ENCODE results near the gene KIRREL2.
"Not testable (repeated sequence)": the region's sequence is repeated elsewhere in the genome, so short reads cannot be mapped to it uniquely, and the experiment has no call there.

Gene KIRREL2

DNA sequence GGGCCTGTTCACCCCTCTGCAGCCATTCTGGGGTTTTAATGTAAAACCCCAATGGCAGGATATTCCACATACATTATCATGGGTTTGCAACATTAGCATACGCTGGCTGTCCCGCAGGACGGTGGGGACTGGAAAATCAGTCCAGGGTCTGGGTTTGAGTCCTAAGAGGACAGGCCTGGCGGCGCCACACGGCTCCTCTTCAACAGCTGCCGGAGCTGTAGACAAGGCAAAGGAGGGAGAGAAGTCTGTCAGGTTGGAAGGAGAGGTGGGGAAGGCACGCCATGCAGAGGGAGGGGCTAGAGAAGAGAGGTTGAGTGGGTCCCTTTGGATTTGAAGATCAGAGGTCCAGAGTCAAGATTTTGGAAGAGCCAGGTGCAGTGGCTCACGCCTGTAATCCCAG is 31.7 kb downstream of the KIRREL2 start:
- no peak overlapping the region for H3K4me3 Mint-ChIP-seq
- no peaks in the 10 kb centered on the region for H3K9me3 Mint-ChIP-seq
- peaks cover 19% of the 10 kb centered on the region for H3K27me3 Mint-ChIP-seq (ENCODE audit: low read depth, poor library complexity)
- no peak for TF ChIP-seq CTCF (IDR thresholded peaks at IDR 0.05)
- no peak overlapping the region for H3K27ac Mint-ChIP-seq
- no peak for DNase-seq
- H3K36me3 Mint-ChIP-seq (ENCODE audit: low read depth): peaks cover 35% of the 10 kb centered on the region
- H3K4me1 Mint-ChIP-seq: no peaks in the 10 kb centered on the region

DNA sequence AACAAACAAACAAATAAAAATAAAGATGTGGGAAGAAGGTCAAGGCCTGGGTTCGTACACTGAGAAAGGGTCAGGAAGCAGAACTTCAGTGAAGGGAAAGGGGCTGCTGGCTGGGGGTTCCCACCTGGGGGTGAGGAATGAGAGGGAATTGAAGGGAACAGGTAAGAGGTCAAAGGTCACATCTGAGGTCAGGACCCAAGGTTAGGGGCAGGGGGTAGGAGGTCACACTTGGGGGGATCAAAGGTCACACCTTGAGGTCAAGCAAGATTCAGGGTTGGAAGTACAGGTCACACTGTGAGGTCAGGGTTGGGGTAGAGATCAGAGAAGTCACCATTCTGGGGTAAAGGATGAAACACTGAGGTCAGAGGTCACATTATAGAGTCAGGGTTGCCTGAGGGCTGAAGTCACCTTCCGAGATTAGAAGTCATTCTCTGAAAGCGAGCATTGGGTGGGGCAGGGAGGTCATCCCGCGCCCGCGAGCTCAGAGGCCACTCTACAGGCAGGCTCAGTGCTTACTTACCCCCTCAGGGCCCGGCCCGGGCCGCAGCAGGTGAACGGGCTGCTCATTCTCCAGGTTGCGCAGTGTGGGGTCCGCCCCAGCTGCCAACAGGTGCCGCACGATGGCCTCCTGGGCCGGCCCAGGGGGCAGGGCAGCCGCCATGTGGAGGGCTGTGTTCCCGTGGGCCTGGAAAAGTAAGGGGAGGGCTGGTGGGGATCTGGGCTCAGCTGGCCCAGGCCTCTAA is 32.8 kb downstream of the KIRREL2 start:
- Mint-ChIP-seq H3K27ac (no peak overlapping the region), H3K36me3 (ENCODE audit: low read depth) (peaks cover 35% of the 10 kb centered on the region), H3K4me3 (no peak overlapping the region), H3K4me1 (no peaks in the 10 kb centered on the region), H3K27me3 (ENCODE audit: low read depth, poor library complexity) (peaks cover 13% of the 10 kb centered on the region), H3K9me3 (no peaks in the 10 kb centered on the region)
- no peak for TF ChIP-seq CTCF (IDR thresholded peaks at IDR 0.05)
- DNase-seq: no peak

GRCh38 chr19:35890113-35890650 is 33.5 kb downstream of the KIRREL2 start:
- peaks cover 35% of the 10 kb centered on the region for H3K36me3 Mint-ChIP-seq (ENCODE audit: low read depth)
- TF ChIP-seq CTCF (IDR thresholded peaks at IDR 0.05): no peak

DNA sequence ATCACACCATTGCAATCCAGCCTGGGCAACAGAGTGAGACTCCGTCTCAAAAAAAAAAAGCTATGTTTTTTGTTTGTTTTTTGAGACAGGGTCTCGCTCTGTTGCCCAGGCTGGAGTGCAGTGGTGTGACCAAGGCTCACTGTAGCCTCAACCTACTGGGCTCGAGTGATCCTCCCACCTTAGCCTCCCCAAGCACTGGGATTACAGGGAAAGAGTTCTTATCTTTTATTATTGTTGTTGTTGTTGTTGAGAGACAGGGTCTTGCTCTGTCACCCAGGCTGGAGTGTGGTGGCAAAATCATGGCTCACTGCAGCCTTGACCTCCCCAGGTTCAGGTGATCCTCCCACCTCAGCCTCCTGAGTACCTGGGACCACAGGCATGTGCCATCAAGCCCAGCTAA is 35.1 kb downstream of the KIRREL2 start:
- peaks cover 41% of the 10 kb centered on the region for H3K36me3 Mint-ChIP-seq (ENCODE audit: low read depth)
- DNase-seq; H3K4me3 Mint-ChIP-seq; H3K9me3 Mint-ChIP-seq; H3K4me1 Mint-ChIP-seq; H3K27me3 Mint-ChIP-seq (ENCODE audit: low read depth, poor library complexity); H3K27ac Mint-ChIP-seq: not testable (repeated sequence)

More at GRCh38 chr19:35890113-35890650, 33.5 kb downstream of the KIRREL2 start:
- no peak overlapping the region for H3K4me3 Mint-ChIP-seq
- no peaks in the 10 kb centered on the region for H3K9me3 Mint-ChIP-seq
- DNase-seq: no peak
- H3K27ac Mint-ChIP-seq: no peak overlapping the region
- H3K4me1 Mint-ChIP-seq: no peaks in the 10 kb centered on the region
- H3K27me3 Mint-ChIP-seq (ENCODE audit: low read depth, poor library complexity): peaks cover 12% of the 10 kb centered on the region

DNA sequence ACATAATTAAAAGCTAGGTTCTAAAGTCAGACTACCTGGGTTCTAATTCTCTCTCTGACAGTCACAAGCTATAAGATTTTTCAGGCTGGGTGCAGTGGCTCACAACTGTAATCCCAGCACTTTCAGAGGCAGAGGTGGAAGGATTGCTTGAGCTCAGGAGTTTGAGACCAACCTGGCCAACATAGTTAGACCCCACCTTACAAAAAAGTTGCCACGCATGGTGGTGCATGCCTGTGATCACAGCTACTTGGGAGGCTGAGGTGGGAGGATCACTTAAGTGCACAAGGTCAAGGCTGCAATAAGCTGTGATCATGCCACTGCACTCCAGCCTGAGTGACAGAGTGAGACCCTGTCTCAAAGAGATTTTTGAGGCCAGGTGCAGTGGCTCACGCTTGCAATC is 37.6 kb downstream of the KIRREL2 start:
- no peaks in the 10 kb centered on the region for H3K9me3 Mint-ChIP-seq
- no peak for DNase-seq
- peaks cover 26% of the 10 kb centered on the region for H3K36me3 Mint-ChIP-seq (ENCODE audit: low read depth)
- peaks cover 14% of the 10 kb centered on the region for H3K27me3 Mint-ChIP-seq (ENCODE audit: low read depth, poor library complexity)
- peaks cover 8% of the 10 kb centered on the region for H3K4me1 Mint-ChIP-seq
- no peak overlapping the region for H3K27ac Mint-ChIP-seq
- no peak for TF ChIP-seq CTCF (IDR thresholded peaks at IDR 0.05)
- H3K4me3 Mint-ChIP-seq: no peak overlapping the region

GRCh38 chr19:35895911-35896642 is 39.4 kb downstream of the KIRREL2 start:
- H3K9me3 Mint-ChIP-seq: no peaks in the 10 kb centered on the region
- H3K36me3 Mint-ChIP-seq (ENCODE audit: low read depth): peaks cover 13% of the 10 kb centered on the region
- H3K4me3 Mint-ChIP-seq: no peak overlapping the region
- peaks cover 10% of the 10 kb centered on the region for H3K4me1 Mint-ChIP-seq
- TF ChIP-seq CTCF (IDR thresholded peaks at IDR 0.05): no peak
- peaks cover 14% of the 10 kb centered on the region for H3K27me3 Mint-ChIP-seq (ENCODE audit: low read depth, poor library complexity)
- H3K27ac Mint-ChIP-seq: no peak overlapping the region
- no peak for DNase-seq
